ENCODE measurements around the gene SRL.
A peak's percentile ranks its signal among the peaks of the same experiment; 100 is the strongest.

SRL gene

GRCh38 chr16:4202615-4203345 is 39.1 kb downstream of the SRL start:
- no peak for DNase-seq (ENCODE audit: low spot score)

- no peak for DNase-seq (ENCODE audit: low spot score)
Measured at GRCh38 chr16:4200781-4201137, 41.1 kb downstream of the SRL start.

GRCh38 chr16:4200000-4200780 is 41.7 kb downstream of the SRL start:
- peak; percentile 70 for DNase-seq (ENCODE audit: low spot score)

GRCh38 chr16:4198816-4199215 is 43.1 kb downstream of the SRL start:
- no peak for DNase-seq (ENCODE audit: low spot score)

- no peak for DNase-seq (ENCODE audit: low spot score)
Measured at GRCh38 chr16:4194661-4195060, 47.2 kb downstream of the SRL start.

GRCh38 chr16:4193920-4194319 is 48.0 kb downstream of the SRL start:
- DNase-seq (ENCODE audit: low spot score): no peak

- no peak for DNase-seq (ENCODE audit: low spot score)
Measured at GRCh38 chr16:4192206-4192605, 49.7 kb downstream of the SRL start.

GRCh38 chr16:4190712-4191333 is 51.1 kb downstream of the SRL start:
- DNase-seq (ENCODE audit: low spot score): no peak

GRCh38 chr16:4190086-4190485 is 51.8 kb downstream of the SRL start:
- no peak for DNase-seq (ENCODE audit: low spot score)

- DNase-seq (ENCODE audit: low spot score): no peak
Measured at GRCh38 chr16:4184038-4184702, 57.7 kb downstream of the SRL start.

- peak; percentile 89 for DNase-seq (ENCODE audit: low spot score)
Measured at GRCh38 chr16:4183237-4184037, 58.4 kb downstream of the SRL start.

- no peak for DNase-seq (ENCODE audit: low spot score)
Measured at GRCh38 chr16:4182581-4183236, 59.2 kb downstream of the SRL start.

- no peak for DNase-seq (ENCODE audit: low spot score)
Measured at GRCh38 chr16:4180511-4180910, 61.4 kb downstream of the SRL start.

- no peak for DNase-seq (ENCODE audit: low spot score)
Measured at GRCh38 chr16:4179763-4180260, 62.1 kb downstream of the SRL start.

GRCh38 chr16:4179020-4179419 is 62.9 kb downstream of the SRL start:
- no peak for DNase-seq (ENCODE audit: low spot score)

GRCh38 chr16:4178468-4179010 is 63.3 kb downstream of the SRL start:
- no peak for DNase-seq (ENCODE audit: low spot score)

GRCh38 chr16:4176906-4177417 is 64.9 kb downstream of the SRL start:
- peak; percentile 87 for DNase-seq (ENCODE audit: low spot score)

GRCh38 chr16:4175849-4176248 is 66.0 kb downstream of the SRL start:
- DNase-seq (ENCODE audit: low spot score): no peak

- DNase-seq (ENCODE audit: low spot score): no peak
Measured at GRCh38 chr16:4172070-4172469, 69.8 kb downstream of the SRL start.

GRCh38 chr16:4169415-4169814 is 72.5 kb downstream of the SRL start:
- no peak for DNase-seq (ENCODE audit: low spot score)

- no peak for DNase-seq (ENCODE audit: low spot score)
Measured at GRCh38 chr16:4166821-4167220, 75.1 kb downstream of the SRL start.

Measured in SW480 (cell line).